CD4-positive, alpha-beta T cell treated with Interleukin-6 for 4 hours (primary cell): ENCODE data around the gene SUMF1.

Source experiments
- DNase-seq: peaks from one replicate; pipeline ENCODE4 v3.0.0-alpha.2; 2020; ENCODE audit warnings: mixed read lengths

Gene SUMF1

DNA sequence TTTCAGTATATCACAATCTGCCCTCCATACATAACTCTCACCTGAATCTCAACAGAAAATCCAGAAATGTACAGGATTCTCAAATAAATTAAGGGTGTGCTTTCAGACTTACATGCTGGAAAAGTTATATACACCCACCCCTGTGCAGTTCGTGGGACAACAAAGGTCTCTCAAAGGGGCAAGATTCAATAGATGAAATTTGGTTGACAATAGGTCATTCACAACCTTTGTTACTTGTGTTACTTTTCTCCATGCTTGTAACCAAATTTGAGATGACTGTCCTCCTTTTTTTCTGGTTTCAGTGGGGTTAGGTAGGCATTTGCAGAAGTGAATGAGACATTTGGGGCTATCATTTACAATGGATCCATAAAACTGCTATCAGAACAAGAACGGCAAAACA, 91.2 kb downstream of the SUMF1 start:
- no peak for DNase-seq

DNA sequence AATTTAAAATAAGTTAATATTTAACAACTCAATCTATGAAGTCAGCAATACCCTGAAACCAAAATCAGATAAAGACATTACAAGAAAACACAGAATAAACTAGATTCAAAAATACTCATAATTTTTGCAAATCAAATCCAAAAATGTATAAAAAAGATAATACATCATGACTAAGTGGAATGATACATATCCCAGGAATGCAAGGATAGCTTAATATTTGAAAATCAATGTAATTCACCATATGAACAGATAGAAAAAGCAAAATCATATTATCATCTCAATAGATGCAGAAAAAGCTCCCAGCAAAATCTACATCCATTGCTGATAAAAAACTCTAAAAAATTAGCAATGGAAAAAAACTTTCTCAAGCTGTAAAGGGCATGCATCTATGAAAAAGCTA, 93.4 kb downstream of the SUMF1 start:
- no peak for DNase-seq

DNA sequence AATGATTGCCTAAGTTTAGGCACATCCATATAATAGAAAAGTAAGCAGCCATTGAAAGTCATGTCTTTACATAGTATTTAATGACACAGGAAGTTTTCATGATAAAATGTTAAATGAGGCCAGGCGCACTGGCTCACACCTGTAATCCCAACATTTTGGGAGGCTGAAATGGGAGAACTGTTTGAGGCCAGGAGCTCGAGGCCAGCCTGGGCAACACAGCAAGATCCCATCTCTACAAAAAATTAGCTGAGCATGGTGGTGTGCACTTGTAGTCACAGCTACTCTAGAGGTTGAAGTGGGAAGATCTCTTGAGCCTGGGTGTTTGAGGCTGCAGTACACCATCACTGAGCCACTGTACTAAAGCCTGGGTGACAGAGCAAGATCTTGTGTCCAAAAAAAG, 104.5 kb downstream of the SUMF1 start:
- DNase-seq = no peak

DNA sequence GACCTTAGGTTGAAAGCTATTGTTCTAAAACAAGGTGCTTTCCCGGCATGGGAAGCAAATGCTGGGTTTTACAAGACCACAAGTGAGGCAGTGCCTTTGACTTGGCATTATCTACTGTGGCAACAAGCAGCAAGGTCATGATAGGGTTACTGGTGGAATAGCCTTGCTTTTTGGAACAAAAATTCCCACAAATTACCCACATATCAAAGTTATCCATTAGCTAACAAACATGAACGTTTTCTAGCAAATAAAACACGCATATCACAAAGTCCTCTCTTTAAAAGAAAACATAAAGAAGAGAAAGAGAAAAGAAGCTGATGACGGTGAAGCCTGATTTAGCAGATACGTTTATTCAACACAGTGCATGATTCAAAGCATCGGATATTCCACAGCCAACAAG, 106.3 kb downstream of the SUMF1 start:
- no peak for DNase-seq

DNA sequence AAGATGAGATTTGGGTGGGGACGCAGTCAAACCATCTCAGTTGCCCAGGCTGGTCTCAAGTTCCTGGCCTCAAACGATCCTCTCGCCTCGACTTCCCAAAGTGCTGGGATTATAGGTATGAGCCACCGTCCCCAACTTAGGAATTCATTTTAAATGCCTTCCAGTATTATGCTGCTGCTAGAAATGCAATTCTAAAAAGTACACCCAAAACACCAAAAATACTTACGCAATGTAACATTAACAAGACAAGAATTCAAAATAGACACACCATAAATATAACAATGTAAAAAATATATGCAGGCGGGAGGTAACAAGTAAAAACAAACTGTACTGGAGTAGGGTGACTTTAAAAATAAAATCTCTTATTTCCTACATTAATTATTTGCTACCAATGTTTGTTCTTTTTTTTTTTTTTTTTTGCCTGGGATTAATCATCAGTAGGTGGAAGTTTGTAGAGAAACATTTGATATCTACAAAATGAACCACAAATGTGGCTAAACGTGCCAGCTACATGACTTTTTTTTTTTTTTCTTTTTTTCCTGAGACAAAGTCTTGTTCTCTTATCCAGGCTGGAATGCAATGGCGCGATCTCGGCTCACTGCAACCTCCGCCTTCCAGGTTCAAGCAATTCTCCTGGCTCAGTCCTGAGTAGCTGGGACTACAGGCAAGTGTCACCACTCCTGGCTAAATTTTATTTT, 107.1 kb downstream of the SUMF1 start:
- no peak for DNase-seq

DNA sequence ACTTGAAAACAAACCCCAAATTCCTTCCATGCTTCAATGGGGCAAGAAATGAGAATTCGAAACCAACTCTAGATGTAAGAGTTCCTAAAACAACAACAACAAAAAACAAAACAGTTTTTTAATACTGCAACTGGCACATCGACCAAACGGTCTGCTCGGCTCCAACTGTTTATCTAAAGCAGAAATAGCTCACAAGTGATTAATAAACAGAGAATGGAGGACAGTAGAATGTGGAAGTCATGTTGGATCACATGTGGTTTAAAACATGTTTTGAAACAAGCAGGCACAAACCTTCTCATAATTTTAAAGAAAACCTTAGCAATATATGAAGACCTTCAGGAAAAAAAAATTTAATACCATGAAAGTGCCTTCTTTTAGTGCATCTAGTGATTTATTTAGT, 108.8 kb downstream of the SUMF1 start:
- DNase-seq = no peak

DNA sequence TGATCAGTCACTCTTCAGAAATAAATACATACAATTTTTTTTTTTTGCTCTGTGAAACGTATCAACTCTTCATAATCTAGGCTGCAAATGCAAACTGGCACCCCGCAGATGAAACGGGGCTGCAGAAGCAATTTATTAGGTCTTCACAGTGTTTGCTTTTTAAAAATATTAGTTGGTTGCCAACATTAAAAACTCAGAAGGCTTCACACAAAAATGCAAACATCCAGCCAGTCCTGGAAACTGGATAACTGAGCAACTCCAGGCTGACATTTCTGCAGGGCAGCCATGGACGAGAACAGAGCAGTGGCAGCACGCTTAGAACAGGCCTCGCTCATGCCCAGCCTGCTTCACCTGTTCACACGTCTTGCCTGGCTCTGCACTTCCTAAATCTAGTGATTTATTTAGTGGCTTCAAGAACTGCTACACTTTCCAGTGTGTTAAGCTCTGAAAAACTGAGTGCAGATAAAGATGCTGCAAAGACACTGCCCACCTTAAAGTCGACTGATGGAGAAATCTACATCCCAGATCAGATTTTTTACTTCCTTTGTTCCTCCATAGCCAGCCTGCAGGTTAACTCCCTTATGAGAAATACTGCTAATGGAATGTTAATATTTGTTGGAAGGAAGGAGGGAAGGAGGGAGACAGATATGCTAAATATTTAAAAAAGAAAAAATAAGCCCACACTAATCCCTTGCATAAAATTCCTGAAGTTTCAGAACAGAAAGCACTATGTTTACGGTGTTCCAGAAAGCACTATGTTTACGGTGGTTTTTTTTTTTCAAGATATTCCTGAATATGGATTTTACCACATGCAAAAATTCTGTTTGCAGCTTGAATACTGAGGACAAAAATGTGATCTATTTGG, 110.3 kb downstream of the SUMF1 start:
- no peak for DNase-seq

DNA sequence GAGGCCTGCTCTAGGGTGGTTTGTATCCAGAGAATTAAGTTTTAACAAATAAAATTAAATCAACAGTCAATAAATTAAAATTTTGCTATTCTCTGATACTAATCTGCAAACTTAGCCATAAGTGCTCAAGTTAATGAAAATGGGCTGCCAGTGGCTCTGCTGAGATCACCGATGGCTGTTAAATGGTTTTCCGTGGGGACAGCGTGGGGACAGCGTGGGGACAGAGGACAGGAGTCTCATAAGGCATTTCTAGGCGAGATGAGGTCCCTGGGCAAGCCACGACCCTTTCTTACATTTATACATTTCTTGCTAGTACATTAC, 110.9 kb downstream of the SUMF1 start:
- no peak for DNase-seq

DNA sequence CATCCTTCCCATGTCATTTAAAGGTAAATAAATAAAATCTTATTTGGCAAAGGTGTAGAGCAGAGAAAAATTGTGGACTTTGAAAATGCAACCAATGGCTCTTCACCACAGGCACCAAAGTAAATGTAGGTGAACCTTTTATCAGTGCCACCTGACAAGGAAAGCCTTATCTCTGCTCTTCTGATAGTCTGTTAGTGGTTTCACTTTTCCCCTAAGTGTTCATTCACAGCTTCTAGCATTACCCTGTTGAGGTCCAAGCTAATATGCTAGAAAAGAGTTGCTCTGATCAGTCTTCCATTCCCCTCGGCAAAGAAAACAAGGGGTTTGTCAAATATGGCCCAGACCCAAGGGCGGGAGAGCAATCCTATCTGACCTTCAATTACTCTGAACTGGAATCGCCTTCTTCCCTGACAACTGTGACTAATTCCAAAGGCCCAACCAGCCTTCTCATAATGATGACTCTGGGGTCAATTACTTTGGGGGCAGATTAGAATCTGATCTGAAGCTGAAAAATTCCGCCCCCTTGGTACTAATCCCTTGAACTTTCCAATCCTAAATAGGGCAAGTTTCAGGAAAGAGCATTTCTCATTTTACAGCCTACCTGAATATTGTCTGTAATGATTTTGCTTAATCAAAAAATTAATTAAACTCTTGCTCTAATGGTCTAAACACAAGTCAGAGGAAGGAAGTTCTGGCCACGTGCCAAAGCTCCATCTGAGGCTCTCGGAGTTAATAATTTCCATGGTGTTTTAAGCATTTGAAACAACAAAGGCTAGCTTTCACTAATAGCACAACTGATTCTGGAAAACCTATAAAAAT, 111.5 kb downstream of the SUMF1 start:
- no peak for DNase-seq

DNA sequence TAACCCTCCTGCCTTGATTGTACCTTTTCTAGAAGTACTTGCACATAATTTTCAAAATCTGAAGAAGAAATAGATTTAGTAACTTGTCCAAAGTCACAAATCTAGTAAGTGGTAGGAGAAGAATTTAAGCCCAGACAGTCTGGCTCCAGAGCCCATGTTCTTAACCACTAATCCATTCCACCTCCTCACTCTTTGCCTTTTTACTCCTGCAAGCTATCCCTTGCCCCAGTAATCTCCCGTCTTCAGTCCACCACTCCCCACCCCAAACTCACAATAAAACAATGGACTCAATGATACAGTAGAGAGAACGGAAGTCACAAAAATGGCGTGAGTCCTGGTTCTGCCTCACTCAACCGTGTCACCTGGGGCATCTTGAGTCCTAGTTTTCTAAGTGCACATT, 115.2 kb downstream of the SUMF1 start:
- no peak for DNase-seq

DNA sequence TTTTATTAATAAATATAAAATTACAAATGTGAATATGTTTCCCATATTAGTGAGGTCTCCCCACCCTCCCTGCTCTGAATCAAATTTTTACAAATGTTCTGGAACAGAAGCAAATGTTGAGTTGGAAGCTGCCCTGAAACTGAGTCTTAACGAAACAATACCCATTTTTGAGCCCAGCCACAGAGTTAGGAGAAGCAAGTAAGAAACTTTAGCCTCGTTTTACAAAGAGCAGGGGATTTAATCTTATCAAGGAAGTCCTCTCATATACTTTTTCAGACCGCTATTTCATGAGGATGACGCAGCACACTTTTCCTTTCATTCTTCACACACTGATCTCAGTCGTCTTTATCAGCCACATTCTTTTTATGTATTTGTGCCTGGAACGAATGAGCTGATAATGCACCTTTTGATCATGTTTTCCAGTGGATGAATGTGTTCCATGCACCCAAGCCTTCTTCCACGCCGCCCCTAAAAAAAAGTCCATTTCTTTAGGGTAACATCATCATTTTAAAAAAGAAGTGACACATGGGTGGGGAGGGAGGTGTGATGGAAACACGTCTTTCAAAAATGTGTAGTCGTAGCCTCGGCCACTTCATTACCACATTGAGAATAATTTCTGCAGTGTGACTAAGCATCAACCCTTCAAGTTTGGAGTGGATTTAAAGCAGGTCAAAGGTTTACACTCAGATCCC, 115.8 kb downstream of the SUMF1 start:
- no peak for DNase-seq

DNA sequence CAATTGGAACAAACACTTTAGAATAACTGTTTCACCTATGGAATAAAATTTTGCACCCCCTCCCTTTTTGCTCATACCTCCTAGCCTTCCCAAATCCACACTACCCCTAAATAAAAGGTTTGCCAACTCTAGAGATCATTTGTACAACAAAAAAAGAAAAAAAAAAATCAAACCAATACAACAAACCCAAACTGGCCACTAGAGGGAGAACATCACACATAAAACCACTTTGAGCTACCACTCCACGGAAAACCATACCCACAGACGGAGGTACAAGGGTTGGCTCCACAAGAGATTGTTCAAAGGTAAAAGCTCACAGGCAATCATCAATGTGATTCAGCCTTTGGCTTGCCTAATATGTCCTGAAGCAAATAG, 116.3 kb downstream of the SUMF1 start:
- DNase-seq = peak; percentile 48

DNA sequence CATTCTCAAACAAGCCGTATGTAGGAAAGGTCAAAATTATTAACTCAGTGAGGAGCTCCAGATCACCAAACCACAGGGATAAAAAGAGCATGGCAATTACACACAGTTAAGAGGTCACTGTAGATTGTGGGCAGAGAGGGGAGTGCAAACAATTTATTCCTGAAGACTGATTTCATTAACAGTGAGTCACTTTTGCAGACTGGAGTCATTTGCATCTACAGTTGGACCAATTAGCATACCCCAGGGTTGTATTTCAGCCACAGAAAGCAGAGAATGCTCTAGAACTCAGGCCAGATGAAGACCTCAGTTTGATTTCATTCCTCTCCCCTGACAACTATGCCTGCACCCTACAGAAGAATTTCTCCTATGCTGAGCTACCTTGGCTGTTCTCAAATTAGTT, 123.8 kb downstream of the SUMF1 start:
- no peak for DNase-seq

DNA sequence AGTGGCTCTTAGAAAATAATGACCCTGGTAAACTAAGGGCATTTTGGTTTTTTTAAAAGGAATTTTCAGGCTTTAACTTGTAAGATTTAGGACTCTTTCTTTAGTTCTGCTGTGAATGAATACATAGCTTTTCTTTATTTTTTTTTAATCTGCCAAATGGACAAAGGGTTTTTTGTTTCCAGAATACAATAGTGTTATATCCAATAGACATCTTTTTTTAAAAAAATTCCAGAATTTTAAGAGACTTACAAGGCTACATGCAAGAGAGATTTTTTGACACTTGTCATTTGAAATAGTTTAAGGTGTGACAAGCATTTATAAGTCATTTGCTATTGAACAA, 125.8 kb downstream of the SUMF1 start:
- no peak for DNase-seq

DNA sequence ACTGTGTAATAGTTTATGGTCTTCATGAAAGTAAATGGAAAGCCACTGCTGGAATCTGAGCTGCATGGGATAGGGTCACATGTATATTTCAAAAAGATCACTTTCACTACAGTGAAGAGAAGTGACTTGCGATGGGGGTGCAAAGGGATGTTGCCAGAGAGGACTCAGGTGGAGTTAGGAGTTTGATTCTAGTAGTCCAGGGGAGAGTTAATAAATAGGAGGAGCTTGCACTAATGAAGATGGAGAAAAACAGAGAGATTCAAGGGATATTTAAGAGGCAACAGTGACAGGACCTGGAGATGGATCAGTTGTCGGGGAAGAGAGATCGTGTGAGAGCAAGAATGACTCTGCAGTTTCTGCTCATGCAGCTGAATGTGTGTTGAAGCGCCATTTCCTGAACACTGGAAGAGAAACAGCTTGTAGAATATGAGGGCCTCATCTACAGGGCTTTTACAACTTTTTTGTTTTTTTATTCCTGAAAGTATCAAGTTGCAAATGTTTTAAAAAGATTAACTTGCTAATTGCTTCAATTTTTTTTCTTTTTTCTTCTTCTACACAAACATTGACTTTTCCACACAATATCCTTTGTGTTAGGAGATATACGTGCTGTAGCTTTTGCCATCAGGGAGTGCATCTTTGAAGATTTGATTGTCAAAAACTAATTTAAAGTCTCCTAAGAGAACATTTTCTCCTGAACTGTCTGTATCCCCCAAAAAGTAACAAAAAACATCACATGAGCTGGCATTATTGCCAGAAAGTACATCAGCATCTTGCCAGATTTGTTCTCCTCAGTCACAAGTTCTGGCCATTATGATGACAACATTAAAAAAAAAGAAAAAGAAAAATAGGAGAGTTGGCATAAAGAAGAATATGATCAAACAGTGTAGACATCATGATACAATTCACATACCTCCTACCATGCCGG, 126.4 kb downstream of the SUMF1 start:
- DNase-seq = no peak

DNA sequence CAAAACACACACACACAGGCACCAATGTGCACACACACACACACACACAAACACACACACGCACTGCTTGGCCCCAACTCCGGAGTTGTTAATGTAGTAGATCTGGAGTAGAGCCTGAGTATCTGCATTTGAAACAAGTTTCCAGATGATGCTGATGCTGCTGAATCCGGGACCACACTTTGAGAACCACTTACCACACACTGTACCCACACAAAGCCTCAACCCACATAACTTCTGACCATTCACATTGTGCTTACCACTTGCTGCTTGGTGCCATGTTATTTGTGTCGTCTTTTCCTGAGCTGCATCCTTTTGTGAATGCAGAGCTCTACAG, 127.0 kb downstream of the SUMF1 start:
- no peak for DNase-seq

DNA sequence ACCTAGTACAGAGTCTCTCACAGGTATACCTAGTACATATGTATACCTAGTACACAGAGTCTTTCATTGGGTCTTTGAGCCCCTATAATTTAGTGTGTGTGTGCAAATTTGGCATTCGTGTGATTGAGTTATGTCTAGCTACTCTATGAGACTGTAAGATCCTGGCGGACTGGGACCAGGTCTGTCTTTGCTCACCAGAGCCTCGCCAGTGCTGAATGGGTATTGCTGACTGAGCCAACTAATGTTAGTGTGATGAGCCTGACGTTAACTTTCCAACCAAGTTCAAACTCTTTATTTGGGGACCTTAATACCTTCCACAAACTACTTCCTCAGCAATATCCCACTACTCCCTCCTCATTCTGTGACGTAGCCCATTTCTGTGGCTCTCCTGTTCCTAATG, 128.3 kb downstream of the SUMF1 start:
- DNase-seq = no peak

DNA sequence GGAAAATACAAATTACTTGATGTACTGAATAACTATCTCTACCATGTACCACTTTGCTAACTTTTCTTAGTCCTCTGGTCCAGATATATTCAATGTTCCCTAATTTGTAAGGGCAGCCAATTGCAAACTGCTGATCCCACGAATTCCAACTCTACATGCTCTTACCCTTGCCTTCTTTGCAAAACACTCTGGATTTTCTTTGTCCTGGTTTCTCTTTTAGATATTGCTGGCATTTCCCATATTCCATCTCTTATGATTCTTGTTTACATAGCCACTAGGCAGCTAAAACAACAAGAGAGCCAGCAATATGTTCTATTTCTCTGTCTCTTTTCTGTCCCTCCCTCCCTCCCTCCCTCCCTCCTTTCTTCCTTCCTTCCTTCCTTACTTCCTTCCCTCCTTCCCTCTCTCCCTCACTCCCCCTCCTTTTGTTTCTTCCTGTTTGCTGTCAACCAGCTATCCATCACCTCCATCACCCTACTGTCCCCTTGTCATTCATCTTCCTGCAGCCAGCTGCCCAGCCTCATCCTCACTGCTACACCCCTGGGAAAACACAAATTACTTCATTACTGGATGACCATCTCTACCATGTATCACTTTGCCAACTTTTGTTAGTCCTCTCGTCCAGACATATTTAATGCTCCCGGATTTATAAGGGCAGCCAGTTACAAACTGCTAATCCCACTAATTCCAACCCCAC, 130.1 kb downstream of the SUMF1 start:
- DNase-seq = no peak

DNA sequence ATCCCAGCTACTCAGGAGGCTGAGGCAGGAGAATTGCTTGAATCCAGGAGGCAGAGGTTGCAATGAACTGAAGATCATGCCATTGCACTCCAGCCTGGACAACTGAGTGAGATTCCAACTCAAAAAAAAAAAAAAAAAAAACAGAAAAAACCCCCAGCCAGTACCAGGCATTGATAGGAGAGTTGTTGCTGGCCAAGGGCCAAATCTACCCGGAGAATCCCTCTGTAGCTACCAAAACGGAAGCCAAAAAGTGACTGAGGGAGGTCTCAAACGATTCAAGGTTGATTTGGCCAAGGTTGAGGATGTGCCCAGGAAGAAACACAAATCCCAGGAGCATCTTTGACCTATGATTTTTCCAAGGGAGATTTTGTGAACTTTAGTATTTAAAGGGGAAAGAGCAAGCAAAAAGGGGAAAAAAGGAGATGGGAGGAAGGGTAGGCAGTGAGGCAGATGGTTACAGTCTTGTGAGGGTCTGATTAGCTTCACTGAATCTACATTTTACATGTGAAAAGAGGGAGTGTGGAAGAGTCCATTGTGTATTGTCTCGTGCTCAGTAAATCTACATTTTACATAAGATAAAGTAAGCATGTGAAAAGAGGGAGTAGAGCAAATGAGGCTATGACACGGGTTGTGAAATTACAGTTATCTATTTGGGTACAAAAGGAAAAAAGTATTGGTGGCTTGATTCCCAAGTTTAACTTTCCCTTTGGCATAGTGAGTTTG, 131.1 kb downstream of the SUMF1 start:
- DNase-seq = no peak

DNA sequence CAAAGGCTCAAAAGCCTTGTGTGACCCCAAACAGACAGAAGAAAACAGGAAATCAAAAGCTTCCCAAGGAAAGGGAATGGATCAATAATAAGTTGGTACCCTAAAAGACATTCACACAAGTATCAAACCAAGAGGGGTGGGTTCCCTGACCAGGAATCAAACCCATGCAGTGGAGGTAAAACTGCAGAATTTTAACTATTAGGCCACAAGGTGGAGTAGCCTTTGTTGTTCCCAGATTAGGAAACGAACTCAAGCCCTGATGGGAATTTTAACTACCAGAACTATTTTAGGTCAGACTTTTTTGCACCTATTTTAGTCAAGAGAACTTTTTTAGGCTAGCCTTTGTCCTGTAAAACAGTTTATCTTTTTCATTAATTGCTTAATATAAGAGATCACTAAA, 132.5 kb downstream of the SUMF1 start:
- no peak for DNase-seq

DNA sequence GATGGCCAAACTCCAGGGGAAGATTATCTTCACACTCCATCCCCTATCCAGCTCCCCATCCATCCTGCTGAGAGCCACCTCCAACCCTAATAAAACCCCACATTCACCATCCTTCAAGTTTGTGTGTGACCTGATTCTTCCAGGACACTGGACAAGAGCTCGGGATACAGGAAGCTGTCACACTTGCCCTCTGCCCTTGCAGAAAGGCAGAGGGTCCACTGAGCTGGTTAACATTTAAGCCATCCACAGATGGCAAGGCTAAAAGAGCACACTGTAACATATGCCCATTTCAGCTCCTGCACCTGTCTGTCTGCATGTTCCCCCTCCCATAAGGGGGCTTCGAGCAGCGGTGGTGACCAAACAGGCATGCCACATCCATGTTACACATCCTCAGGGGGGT, 134.1 kb downstream of the SUMF1 start:
- DNase-seq = no peak
